ENCODE measurements around the gene POLN.

The POLN gene

DNA sequence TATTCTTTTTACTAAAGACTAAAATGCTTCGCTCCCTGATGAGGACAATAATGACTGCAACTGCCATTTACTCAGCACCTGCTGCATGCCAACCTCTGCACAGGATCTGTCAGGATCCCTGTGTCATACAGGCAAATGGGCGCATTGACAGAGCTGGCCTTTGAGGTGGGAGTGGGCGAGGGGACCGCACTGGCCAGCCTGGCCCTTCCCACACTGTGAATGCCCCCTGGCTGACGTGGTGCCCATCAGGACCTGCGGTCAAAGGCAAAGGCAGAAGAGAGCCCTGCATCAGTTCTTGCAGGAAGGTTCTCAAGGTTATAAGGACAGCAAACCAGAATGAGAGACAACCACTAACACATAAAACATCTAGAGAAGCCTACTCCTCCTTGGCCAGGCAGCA is 67.9 kb downstream of the POLN start:
- no peak for DNase-seq (ENCODE audit: low read depth)
- no peak overlapping the region for H3K4me3 ChIP-seq (ENCODE audit: low read depth, low read length)
- TF ChIP-seq, protein P1, sequence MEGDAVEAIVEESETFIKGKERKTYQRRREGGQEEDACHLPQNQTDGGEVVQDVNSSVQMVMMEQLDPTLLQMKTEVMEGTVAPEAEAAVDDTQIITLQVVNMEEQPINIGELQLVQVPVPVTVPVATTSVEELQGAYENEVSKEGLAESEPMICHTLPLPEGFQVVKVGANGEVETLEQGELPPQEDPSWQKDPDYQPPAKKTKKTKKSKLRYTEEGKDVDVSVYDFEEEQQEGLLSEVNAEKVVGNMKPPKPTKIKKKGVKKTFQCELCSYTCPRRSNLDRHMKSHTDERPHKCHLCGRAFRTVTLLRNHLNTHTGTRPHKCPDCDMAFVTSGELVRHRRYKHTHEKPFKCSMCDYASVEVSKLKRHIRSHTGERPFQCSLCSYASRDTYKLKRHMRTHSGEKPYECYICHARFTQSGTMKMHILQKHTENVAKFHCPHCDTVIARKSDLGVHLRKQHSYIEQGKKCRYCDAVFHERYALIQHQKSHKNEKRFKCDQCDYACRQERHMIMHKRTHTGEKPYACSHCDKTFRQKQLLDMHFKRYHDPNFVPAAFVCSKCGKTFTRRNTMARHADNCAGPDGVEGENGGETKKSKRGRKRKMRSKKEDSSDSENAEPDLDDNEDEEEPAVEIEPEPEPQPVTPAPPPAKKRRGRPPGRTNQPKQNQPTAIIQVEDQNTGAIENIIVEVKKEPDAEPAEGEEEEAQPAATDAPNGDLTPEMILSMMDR (IDR thresholded peaks at IDR 0.05; ENCODE audit: low read depth, low read length): no peak
- TF ChIP-seq POLR2A (IDR thresholded peaks at IDR 0.05; ENCODE audit: extremely low read depth, insufficient read length): no peak
- TF ChIP-seq, protein P2, sequence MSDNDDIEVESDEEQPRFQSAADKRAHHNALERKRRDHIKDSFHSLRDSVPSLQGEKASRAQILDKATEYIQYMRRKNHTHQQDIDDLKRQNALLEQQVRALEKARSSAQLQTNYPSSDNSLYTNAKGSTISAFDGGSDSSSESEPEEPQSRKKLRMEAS (IDR thresholded peaks at IDR 0.05; ENCODE audit: low read depth, low read length): no peak
- TF ChIP-seq MYC (IDR thresholded peaks at IDR 0.05; ENCODE audit: low read depth, low read length): no peak

DNA sequence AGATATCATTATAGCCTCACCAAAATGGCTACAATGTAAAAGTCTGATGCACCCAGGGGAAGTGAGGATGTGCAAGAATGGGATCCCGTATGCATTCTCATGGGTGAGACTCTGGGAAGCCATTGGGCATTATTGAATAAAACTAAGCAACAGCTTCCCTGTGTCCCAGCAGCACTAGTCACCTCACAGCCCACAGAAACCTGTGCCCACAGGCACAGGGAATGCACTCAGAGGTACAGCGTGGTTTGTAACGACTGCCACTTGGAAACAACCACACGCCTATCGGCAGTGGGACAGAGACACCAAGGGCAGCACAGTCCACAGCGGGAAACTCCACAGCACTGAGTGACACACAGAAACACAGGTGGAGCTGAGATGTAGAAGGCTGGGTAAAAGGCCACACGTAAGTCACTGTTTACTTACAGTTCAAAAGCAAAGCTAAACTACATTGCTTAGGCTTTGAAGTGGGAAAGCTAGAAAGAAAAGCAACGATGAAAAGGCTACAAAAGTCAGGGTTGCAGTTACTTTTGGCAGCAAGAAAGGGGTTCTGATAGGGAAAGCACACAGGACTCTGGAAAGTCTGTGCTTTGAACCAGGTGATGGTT is 69.2 kb downstream of the POLN start:
- no peak for DNase-seq (ENCODE audit: low read depth)
- peak overlapping the region; percentile 26 for H3K4me3 ChIP-seq (ENCODE audit: low read depth, low read length)
- TF ChIP-seq POLR2A (IDR thresholded peaks at IDR 0.05; ENCODE audit: extremely low read depth, insufficient read length) (no peak), MYC (IDR thresholded peaks at IDR 0.05; ENCODE audit: low read depth, low read length) (no peak)
- TF ChIP-seq, protein P2 (IDR thresholded peaks at IDR 0.05; ENCODE audit: low read depth, low read length): 0 out of 2 replicates have a peak, but pooled peaks have one; percentile 7
- TF ChIP-seq, protein P1 (IDR thresholded peaks at IDR 0.05; ENCODE audit: low read depth, low read length): no peak

DNA sequence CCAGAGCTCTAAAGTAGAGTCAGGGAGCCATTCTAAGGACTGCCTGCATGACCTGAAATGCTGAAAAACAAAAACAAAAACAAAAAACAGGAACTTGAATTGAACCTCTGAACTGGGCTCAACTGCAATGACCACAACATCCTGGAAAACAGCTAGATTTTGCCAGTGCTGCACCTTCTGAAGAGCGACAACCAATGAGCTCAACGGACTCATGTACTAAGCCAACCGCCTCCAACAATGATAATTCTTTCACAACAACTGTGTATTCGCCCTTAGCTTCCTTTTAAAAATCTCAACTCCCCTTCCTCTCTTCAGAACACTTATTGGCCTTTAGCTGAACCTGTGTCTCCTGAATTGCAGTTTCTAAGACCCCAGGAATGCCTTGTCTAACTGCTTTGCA is 69.8 kb downstream of the POLN start:
- H3K4me3 ChIP-seq (ENCODE audit: low read depth, low read length): peak overlapping the region; percentile 26
- DNase-seq (ENCODE audit: low read depth): peak; percentile 96
- TF ChIP-seq, protein P2 (IDR thresholded peaks at IDR 0.05; ENCODE audit: low read depth, low read length): no peak
- no peak for TF ChIP-seq MYC (IDR thresholded peaks at IDR 0.05; ENCODE audit: low read depth, low read length)
- peak; percentile 40 for TF ChIP-seq POLR2A (IDR thresholded peaks at IDR 0.05; ENCODE audit: extremely low read depth, insufficient read length)
- TF ChIP-seq, protein P1 (IDR thresholded peaks at IDR 0.05; ENCODE audit: low read depth, low read length): no peak

DNA sequence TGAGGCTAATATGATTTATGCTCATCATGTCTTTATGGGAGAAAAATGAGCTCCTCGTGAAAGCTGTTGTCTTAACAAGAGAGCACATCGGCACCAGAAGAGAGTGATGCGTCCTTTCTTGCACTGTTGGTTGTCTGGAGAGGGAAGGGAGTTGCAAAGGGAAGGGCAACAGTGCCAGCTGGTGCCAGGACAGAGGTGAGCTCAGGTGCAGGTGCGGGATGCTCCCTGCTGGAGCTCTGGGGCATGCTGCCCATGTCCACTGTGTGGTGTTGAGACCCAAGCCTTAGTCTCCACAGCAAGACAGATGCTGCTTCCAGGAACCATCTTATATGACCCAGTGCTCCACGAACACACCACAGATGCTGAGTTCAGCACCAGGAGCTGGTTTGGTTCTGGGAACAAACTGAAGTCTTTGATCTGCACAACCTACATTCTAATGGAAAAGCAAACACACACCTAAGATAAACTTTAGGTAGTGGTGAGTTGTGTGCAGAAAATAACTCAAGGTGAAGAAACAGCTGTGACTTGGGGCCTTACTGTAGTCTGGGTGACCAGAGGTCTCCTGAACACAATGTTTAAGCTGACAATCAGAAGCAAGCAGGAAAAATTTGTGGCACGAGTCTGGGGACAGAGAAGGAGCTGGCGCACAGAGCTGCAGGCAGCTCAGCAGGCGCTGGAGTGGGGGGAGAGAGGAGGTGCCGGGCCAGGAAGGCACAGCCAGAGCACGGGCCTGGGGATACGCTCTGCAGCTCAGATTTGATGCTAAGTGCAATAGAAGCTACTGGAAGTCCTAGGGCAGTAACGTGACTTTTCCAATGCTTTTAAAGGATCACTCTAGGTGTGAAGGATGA is 73.2 kb downstream of the POLN start:
- no peak overlapping the region for H3K4me3 ChIP-seq (ENCODE audit: low read depth, low read length)
- no peak for DNase-seq (ENCODE audit: low read depth)
- TF ChIP-seq POLR2A (IDR thresholded peaks at IDR 0.05; ENCODE audit: extremely low read depth, insufficient read length) (no peak), MYC (IDR thresholded peaks at IDR 0.05; ENCODE audit: low read depth, low read length) (no peak)
- TF ChIP-seq, protein P2 (IDR thresholded peaks at IDR 0.05; ENCODE audit: low read depth, low read length): no peak
- TF ChIP-seq, protein P1 (IDR thresholded peaks at IDR 0.05; ENCODE audit: low read depth, low read length): no peak

DNA sequence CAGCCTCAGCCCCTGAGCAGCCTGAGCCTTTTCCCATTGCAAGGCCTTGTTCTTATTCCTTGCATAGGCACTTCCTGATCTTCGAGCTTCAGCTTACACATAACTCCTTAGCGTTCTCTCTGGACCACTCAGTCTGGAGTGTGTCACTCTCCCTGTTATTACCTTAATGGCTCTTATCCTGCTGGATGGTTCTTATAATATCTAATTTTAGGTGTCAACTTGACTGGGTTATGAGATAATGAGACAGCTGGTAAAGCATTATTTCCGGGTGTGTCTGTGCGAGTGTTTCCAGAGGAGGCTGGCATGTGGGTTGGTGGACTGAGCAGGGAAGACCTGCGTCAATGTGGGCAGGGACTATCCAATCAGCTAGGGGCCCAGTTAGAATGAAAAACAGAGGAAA is 75.7 kb downstream of the POLN start:
- no peak for DNase-seq (ENCODE audit: low read depth)
- H3K4me3 ChIP-seq (ENCODE audit: low read depth, low read length): no peak overlapping the region
- TF ChIP-seq, protein P2 (IDR thresholded peaks at IDR 0.05; ENCODE audit: low read depth, low read length): no peak
- no peak for TF ChIP-seq POLR2A (IDR thresholded peaks at IDR 0.05; ENCODE audit: extremely low read depth, insufficient read length)
- TF ChIP-seq, protein P1 (IDR thresholded peaks at IDR 0.05; ENCODE audit: low read depth, low read length): no peak
- TF ChIP-seq MYC (IDR thresholded peaks at IDR 0.05; ENCODE audit: low read depth, low read length): no peak
